Suppressor macrophage treated with lipopolysaccharide for 4 hours (primary cell): ENCODE results near the gene SLC6A19.

Experiments used
- DNase-seq: peaks from one replicate; pipeline ENCODE4 v3.0.0-alpha.2; 2020

Gene SLC6A19

DNA sequence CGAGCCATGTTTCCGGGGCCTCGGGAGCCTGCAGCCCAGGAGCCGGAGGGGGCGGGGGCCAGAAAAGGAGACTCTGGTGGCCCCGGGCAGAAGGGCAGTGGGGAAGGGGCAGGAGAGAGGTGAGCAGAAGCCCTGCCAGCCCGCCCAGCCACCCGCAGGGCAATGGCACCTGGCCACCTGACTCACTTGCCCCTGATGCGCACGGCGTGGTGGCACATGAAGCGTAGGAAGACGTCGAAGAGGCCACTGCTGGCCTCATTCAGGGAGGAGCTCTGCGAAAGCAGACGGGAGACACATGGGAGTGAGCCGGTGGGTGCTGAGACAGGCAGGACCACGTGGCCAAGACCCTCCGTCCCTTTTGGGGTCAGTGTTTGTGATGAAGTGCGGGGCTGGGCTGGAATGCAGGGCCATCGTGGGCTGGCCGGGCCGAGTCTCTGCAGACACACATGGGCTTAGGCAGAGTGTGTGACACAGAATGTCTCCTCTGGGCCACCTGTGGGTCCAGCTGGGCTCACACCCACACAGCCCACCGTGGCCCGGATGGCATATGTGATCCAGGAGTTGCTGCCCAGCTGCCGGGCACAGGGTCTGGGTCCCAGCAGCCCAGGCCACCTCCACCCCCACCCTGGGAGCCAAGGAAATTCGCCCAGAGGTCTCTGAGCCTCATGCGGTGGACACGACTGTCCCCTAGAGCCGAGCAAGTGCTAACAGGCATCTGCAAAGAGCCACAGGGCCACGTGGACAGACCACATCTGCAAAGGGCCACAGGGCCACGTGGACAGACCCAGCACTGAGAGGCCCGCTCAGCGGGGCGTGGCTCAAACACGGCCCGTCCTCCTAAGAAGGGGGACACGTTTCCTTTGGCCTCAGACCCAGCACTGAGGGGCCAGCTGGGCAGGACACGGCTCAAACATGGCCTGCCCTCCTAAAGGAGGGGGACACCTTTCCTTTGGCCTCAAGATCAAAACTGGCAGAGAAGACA, 69.8 kb downstream of the SLC6A19 start:
- DNase-seq = no peak

DNA sequence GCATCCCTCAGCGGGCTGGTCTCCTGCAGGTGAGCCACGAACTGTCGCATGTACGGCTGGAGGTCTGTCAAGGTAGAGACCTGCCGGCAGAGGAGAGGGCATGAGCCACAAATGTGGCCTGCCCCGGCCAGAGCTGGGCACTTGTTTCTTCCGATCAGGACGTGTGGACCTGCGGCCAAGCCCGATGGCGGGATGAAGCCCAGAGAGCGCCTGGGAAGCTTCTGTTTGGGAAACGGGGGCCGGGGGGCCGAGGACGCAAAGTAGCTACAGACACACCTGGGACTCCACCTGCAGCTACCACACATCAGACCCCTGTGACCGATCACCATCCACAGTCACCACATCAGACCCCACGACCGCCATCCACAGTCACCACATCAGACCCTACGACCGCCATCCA, 70.8 kb downstream of the SLC6A19 start:
- no peak for DNase-seq

DNA sequence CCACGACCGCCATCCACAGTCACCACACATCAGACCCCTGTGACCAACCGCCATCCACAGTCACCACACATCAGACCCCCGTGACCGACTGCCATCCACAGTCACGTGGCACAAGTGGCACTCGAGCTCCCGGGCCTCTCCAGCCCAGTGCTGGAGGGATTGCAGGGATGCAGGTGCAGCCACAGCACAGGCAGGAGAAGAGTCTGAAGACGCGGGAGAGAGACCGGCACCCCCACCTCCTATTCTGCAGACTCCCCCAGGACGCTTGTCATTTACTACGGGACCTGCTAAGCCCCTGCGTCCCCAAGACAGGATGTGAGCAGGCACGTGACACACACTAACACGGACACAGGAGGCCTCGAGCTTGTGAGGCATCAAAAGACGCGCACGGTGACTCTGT, 72.3 kb downstream of the SLC6A19 start:
- DNase-seq = no peak

DNA sequence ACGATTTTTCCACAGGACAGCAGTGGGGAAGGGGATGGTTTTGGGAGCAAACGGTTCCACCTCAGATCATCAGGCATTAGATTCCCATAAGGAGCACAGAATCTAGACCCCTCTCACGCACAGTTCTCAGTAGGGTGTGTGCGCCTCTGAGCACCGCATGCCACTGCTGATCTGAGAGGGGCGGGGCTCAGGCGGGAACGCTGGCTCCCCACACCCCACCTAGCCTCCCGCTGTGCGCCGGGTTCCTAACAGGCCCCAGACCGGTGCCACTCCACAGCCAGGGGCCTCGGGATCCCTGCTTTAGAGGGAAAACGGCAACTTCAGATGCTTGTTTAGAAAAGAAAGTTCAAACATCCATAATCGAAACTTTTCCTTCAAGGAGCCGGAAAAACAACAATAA, 73.1 kb downstream of the SLC6A19 start:
- DNase-seq = no peak
